ENCODE data around the gene INTS6L. TPM values are rescaled to one million over a fixed set of nuclear protein-coding genes. Genes with fewer than 3 reads are reported as not detected.

INTS6L gene
- polyA plus RNA-seq, 3 donors = 2.7 to 29.0 (median 3.0) TPM

GRCh38 chrX:135557344-135557743, 36.9 kb downstream of the INTS6L start:
- no peak overlapping the region for H3K4me2 ChIP-seq (replicated peaks; ENCODE audit: extremely low read depth, low read length, poor library complexity, severe bottlenecking)
- no peak for DNase-seq
- no peaks in the 10 kb centered on the region for H3K27me3 ChIP-seq (ENCODE audit: control insufficient read depth in 2 of 2, insufficient read depth in 2 of 2, low read length in 2 of 2)
- peaks cover 3 to 31% of the 10 kb centered on the region in 2 donors for H3K36me3 ChIP-seq (replicated peaks in 1 of 2; ENCODE audit: control insufficient read depth in 1 of 2, insufficient read depth in 2 of 2, low read length in 2 of 2)
- intact Hi-C loops (cut with micrococcal nuclease) = no loop called here
- H3K9ac ChIP-seq (ENCODE audit: insufficient read depth, low read length, poor library complexity, severe bottlenecking) = no peak overlapping the region
- Mint-ChIP-seq H3K9me3 (peaks cover 0 to 6% (median 0%) of the 10 kb centered on the region in 7 donors), H3K36me3 (peaks cover 23 to 28% of the 10 kb centered on the region in 2 donors), H3K4me1 (peaks cover 3% of the 10 kb centered on the region), H3K27ac (no peak overlapping the region), H3K4me3 (no peak overlapping the region), H3K27me3 (ENCODE audit: low read depth in 3 of 3) (peaks cover 0 to 3% (median 0%) of the 10 kb centered on the region in 3 donors)
- H3K4me1 ChIP-seq (ENCODE audit: control insufficient read depth in 1 of 2, insufficient read depth in 2 of 2, low read length in 2 of 2) = no peaks in the 10 kb centered on the region
- H4K20me1 ChIP-seq (ENCODE audit: insufficient read depth, low read length) = no peaks in the 10 kb centered on the region
- H2AFZ ChIP-seq (ENCODE audit: insufficient read depth, low read depth, low read length, poor library complexity, severe bottlenecking) = no peak overlapping the region
- no peak for TF ChIP-seq CTCF (IDR thresholded peaks at IDR 0.05)
- H3K79me2 ChIP-seq (ENCODE audit: insufficient read depth, low read length) = no peaks in the 10 kb centered on the region
- no peak overlapping the region for H3K4me3 ChIP-seq (replicated peaks in 1 of 3; ENCODE audit: low read depth in 2 of 3, low read length in 3 of 3)
- no peaks in the 10 kb centered on the region for H3K9me3 ChIP-seq (replicated peaks in 1 of 2; ENCODE audit: control insufficient read depth in 1 of 2, insufficient read depth in 1 of 2, low read length in 2 of 2)
- WGBS (ENCODE audit: insufficient coverage) = no CpG with 5 or more reads among the region's 2 CpGs
- H3K27ac ChIP-seq (ENCODE audit: low read depth in 1 of 2, low read length in 2 of 2) = no peak overlapping the region

- no peaks in the 10 kb centered on the region for H3K9me3 Mint-ChIP-seq
- Histone ChIP-seq H3K79me2 (ENCODE audit: insufficient read depth, low read length) (no peaks in the 10 kb centered on the region), H2AFZ (ENCODE audit: insufficient read depth, low read depth, low read length, poor library complexity, severe bottlenecking) (no peak overlapping the region), H3K9ac (ENCODE audit: insufficient read depth, low read length, poor library complexity, severe bottlenecking) (no peak overlapping the region), H3K36me3 (replicated peaks in 1 of 2; ENCODE audit: control insufficient read depth in 1 of 2, insufficient read depth in 2 of 2, low read length in 2 of 2) (peaks cover 33 to 63% of the 10 kb centered on the region in 2 donors), H3K4me1 (ENCODE audit: control insufficient read depth in 1 of 2, insufficient read depth in 2 of 2, low read length in 2 of 2) (no peaks in the 10 kb centered on the region), H4K20me1 (ENCODE audit: insufficient read depth, low read length) (no peaks in the 10 kb centered on the region), H3K27ac (ENCODE audit: low read depth in 1 of 2, low read length in 2 of 2) (no peak overlapping the region), H3K9me3 (replicated peaks in 1 of 2; ENCODE audit: control insufficient read depth in 1 of 2, insufficient read depth in 1 of 2, low read length in 2 of 2) (no peaks in the 10 kb centered on the region), H3K4me2 (replicated peaks; ENCODE audit: extremely low read depth, low read length, poor library complexity, severe bottlenecking) (no peak overlapping the region), H3K4me3 (replicated peaks in 1 of 3; ENCODE audit: low read depth in 2 of 3, low read length in 3 of 3) (no peak overlapping the region), H3K27me3 (ENCODE audit: control insufficient read depth in 2 of 2, insufficient read depth in 2 of 2, low read length in 2 of 2) (no peaks in the 10 kb centered on the region)
- H3K27me3 Mint-ChIP-seq (ENCODE audit: low read depth in 3 of 3) = peaks cover 0 to 4% (median 0%) of the 10 kb centered on the region in 3 donors
- H3K36me3 Mint-ChIP-seq = peaks cover 28 to 44% of the 10 kb centered on the region in 2 donors
- H3K4me1 Mint-ChIP-seq = no peaks in the 10 kb centered on the region
- TF ChIP-seq CTCF (IDR thresholded peaks at IDR 0.05) = peak; percentile 52
- intact Hi-C loops (cut with micrococcal nuclease) = loop anchor here (10.0 kb wide), 1 partner anchor 88 kb away; no protein-coding TSS in a partner anchor
- no peak for DNase-seq
- H3K4me3 Mint-ChIP-seq = no peak overlapping the region
- WGBS (ENCODE audit: insufficient coverage) = no CpG with 5 or more reads among the region's 2 CpGs
- H3K27ac Mint-ChIP-seq = no peak overlapping the region
Observed at GRCh38 chrX:135572436-135572835, 52.0 kb downstream of the INTS6L start.
